ENCODE data around the gene PSMA6.
"Not testable (repeated sequence)": the region's sequence is repeated elsewhere in the genome, so short reads cannot be mapped to it uniquely, and the experiment has no call there.

The PSMA6 gene

GRCh38 chr14:35346738-35347322 is 54.6 kb downstream of the PSMA6 start:
- DNase-seq = no peak

DNA sequence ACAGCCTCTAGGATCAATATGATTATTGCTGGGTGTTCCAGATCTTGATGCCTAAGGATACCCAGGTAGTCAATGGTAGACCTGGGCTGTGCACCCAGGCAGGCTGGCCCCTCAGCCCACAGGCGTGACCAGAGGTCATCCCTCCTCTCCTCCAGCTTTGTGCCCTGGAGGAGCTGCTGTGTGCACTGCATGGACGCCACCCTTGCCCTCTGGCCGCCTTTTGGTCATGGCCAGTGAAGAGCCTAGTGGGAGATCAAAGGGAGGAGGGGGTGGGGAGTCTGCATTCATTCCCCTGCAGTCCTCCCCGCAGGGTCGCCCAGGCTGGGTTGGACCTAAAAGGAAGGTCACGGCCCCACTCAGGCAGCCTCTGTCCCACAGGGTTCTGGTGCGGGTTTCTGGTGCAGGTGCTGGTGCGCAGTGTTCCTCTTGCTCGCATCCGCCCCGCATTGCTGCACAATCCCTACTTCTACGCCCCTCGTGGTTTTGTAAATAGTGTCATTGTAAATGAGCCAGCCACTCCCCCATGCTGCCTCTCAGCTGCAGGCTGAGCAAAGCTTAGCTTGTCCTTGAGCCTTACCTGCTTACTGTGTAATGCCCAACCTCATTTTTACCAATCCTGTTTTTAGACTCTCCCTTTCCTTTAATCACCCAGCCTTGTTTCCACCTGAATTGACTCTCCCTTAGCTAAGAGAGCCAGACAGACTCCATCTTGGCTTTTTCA is 55.3 kb downstream of the PSMA6 start:
- DNase-seq = no peak

DNA sequence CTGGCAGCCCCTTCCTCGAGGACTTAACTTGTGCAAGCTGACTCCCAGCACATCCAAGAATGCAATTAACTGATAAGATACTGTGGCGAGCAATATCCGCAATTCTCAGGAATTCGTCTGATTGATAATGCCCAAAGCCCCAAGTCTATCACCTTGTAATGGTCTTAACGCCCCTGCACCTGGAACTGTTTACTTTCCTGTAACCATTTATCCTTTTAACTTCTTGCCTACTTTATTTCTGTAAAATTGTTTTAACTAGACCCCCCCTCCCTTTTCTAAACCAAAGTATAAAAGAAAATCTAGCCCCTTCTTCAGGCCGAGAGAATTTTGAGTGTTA is 55.8 kb downstream of the PSMA6 start:
- not testable (repeated sequence) for DNase-seq

GRCh38 chr14:35349496-35350365 is 57.5 kb downstream of the PSMA6 start:
- no peak for DNase-seq

GRCh38 chr14:35351497-35351896 is 59.3 kb downstream of the PSMA6 start:
- DNase-seq = no peak

DNA sequence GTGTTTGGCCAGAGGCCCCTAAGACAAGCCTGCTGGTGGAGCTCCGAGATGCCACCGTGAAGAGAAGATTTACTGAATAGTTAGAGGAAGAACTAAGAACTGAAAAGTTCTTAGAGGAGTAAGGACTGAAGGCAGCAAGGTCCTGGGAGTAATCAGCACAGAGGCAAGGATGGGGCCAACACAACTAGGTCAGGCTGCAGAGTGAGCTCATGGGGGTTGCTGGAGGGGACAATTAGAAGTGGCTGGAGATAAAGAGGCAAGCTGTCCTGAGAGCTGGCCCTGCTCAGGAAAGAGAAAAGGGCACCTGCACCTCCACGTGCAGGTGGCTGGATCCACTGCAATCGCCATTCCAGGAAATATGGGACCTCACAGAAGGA is 59.7 kb downstream of the PSMA6 start:
- DNase-seq = no peak

DNA sequence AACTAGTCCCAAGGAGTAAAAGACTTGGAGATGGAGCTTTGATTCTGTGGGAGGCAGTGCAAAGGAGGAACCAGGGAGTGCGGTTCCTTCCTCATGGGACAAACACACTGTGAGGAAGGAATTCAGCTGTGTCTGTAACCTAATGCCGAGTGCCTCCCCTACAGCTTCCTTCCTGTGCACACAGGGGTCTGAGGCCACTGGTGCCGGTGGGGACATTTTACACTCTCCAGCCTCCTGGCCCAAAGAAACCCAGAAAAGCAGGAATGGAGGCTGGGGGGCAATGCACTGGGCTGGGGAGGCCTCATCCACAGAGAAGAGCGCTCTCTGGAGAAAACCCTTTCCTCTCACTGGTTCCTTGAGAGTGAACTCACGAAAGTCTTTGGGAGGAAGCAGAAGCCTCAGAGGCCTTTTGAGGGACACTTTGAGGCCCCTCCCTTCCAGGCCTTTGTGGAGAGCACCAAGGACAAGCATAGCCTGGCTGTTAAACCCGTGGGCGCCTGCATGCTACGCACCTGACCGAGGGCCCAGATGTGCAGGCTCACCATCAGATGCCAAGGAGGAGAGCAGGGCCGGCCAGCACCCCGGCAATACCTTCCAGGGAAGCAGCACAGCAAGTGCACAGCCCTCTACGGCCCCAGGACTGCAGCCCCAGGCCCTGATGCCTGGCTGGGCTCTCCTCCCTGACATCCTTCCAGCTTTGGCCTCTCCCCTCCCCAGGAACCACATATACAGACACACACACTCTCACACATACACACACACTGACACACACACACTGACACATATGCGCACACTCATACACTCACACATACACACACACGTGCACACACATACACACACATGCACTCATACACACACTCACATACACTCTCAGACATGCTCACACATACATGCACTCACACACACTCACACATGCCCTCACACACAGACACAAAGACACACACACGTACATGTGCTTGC is 60.4 kb downstream of the PSMA6 start:
- no peak for DNase-seq

DNA sequence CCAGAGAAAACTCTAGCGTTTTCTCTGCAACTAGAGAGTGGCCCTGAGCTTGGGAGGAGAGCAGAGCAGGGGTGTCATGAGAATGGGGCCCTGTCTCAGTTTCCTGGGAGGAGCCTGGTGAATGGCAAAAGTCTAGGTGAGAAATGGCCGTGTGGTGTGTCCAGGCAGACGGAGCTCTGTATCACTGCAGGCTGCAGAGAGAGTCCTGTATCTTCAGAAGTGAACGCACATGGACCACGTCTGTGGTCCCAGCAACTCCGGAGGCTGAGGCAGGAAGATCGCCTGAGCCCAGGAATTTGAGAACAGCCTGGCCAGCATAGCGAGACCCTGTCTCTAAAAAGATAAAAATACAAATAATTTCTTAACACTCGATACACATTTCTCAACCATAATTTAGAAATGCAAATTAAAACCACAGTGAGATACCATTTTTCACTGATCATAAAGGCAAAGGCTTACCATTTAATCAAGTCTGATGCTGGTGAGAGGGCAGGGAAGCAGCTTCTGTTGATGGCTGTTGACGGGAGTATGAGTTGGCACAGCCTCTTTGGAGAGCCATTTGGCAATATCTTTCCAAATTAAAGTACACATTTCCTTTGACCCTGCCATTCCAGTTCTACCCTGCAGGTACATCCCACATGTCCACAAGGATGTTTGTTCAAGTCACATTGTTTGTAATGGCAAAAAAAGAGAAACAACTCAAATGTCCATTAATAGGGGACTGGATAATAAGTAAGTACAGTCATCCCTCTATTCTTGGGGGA is 61.4 kb downstream of the PSMA6 start:
- DNase-seq = no peak

DNA sequence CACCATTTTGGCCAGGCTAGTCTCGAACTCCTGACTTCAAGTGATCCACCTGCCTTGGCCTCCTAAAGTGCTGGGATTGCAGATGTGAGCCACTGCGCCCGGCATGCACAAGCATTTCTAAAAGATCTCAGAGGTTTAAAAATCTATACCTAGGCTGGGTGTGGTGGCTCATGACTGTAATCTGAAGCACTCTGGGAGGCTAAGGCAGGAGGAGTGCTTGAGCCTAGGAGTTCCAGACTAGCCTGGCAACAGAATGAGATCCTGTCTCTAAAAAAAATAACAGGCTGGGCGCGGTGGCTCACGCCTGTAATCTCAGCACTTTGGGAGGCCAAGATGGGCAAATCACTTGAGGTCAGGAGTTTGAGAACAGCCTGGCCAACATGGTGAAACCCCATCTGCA is 63.1 kb downstream of the PSMA6 start:
- DNase-seq = not testable (repeated sequence)

GRCh38 chr14:35355981-35356841 is 64.0 kb downstream of the PSMA6 start:
- DNase-seq = no peak

GRCh38 chr14:35359655-35360054 is 67.5 kb downstream of the PSMA6 start:
- DNase-seq = not testable (repeated sequence)

- DNase-seq = no peak
Observed at GRCh38 chr14:35361141-35361480, 68.9 kb downstream of the PSMA6 start.

- no peak for DNase-seq
Observed at GRCh38 chr14:35362450-35362849, 70.3 kb downstream of the PSMA6 start.

DNA sequence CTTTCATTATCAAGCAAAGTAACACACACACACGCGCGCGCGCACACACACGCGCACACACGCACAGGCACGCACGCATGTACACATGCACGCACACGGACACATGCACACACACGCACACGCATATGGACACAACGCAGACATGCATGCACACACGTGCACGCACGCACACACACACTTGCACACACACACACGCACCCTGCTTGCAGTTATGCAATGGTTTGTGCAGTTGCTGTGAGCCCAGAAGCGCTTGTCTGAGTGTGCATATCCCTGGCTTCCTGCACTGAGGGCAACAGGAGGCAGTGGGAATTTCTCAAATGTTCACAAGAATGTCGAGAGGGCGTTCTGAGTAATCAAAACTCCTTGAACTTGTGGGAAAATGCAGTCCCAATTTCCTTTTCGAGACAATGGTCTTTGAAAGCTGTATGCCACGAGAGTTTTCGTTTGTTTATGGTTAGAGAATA is 70.8 kb downstream of the PSMA6 start:
- DNase-seq = no peak

DNA sequence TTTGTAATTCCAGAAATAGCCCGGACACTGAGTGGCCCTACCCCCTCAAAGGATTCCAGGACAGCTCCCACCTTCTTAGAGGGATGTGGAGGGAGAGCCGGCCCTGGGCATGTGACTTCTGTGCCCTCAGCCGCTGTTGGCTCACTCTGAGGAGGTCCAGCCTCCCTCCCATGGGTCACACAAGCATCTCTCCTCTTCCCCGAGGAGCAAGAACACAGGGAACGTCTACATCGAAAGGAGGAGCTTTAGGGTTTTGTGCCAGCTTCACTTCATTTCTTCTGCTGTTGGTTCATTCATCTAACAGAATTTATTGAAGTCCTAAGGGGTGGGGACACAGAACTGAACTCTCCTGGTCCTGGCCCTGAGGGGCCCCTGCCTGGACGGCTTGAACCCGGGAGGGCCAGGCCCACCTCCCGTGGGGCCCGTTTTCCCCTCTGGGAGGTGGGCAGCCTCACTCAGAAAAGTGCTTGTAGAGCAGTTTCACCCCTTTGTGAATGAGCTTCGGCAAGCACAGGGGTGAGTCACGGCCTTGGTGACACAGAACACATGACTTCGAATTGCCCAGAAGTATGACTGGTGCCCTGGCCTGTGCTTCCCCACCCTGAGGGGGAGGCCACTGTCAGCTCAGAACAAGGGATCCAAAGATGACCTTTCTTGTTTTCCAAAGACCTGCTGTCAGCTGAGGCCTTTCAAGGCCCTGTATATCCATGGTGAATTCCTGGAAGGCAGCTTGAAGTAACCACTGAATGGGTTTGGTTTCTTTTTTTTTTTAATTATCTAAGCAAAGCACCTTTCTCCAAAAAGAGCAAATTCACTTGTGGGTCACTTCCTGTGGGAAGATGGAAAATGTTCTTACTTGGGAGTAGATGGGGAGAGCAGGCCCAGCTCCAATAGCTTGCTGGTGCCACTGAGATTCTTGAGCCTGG is 73.2 kb downstream of the PSMA6 start:
- DNase-seq = peak; percentile 31

DNA sequence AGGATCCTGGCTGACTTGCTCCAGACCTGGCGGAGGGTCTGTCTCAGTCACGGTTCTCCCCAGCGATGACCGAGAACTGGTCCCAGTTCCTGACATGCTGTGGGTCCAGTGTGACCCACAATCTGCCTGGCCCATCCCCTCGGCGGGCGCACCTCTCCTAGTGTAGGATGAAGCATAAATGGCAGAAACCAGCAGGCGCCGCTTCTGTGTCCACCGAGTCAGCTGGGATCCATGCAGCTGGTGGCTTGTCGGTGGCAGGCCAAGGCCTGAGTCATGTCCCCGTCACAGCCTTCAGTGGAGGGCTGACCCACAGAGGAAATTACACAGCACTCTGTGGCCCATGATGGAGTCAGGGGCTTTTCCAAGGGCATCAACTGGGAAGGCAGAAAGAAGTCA is 73.9 kb downstream of the PSMA6 start:
- no peak for DNase-seq

- no peak for DNase-seq
Observed at GRCh38 chr14:35366521-35366976, 74.4 kb downstream of the PSMA6 start.

GRCh38 chr14:35367056-35367372 is 74.8 kb downstream of the PSMA6 start:
- DNase-seq = no peak
